ENCODE data around the gene KIF12. TPM values are rescaled to one million over a fixed set of nuclear protein-coding genes. Genes with fewer than 3 reads are reported as not detected.

The KIF12 gene
- total RNA-seq, 2 experiments from 2014 or later = not detected

- no peaks in the 10 kb centered on the region for H3K36me3 Mint-ChIP-seq (ENCODE audit: low read depth)
- no peaks in the 10 kb centered on the region for H3K9me3 Mint-ChIP-seq (ENCODE audit: low read depth)
- intact Hi-C loops (cut with DNase I, micrococcal nuclease) = no loop called here
- ChIA-PET POLR2A (no interaction called here), CTCF (interaction anchor here (1.0 to 1.3 kb wide), 2 partner anchors 178 to 306 kb away, joined by 3 read pairs; no protein-coding TSS in a partner anchor)
- DNase-seq (no peak), ATAC-seq (no peak)
- H3K27ac Mint-ChIP-seq = no peak overlapping the region
- H3K4me1 Mint-ChIP-seq = no peaks in the 10 kb centered on the region
- no peak overlapping the region for H3K4me3 Mint-ChIP-seq
- H3K27me3 Mint-ChIP-seq = peaks cover 26% of the 10 kb centered on the region
Measured at GRCh38 chr9:114112778-114113584, 13.9 kb upstream of the KIF12 start.

GRCh38 chr9:114112325-114112724 is 13.2 kb upstream of the KIF12 start:
- Mint-ChIP-seq H3K36me3 (ENCODE audit: low read depth) (no peaks in the 10 kb centered on the region), H3K4me1 (no peaks in the 10 kb centered on the region), H3K27me3 (peaks cover 22% of the 10 kb centered on the region), H3K27ac (no peak overlapping the region), H3K4me3 (no peak overlapping the region), H3K9me3 (ENCODE audit: low read depth) (no peaks in the 10 kb centered on the region)
- ChIA-PET POLR2A (no interaction called here), CTCF (interaction anchor here (0.6 to 1.3 kb wide), 3 partner anchors 179 to 307 kb away, joined by 3 read pairs; no protein-coding TSS in a partner anchor)
- intact Hi-C loops (cut with DNase I, micrococcal nuclease) = no loop called here
- DNase-seq = no peak
- no peak for ATAC-seq

GRCh38 chr9:114110180-114110579 is 11.1 kb upstream of the KIF12 start:
- no peaks in the 10 kb centered on the region for H3K4me1 Mint-ChIP-seq
- CTCF ChIA-PET = interaction anchor here (0.9 to 3.8 kb wide), 5 partner anchors 9 to 182 kb away, joined by 3 to 33 read pairs (median 4); no protein-coding TSS in a partner anchor
- no peaks in the 10 kb centered on the region for H3K36me3 Mint-ChIP-seq (ENCODE audit: low read depth)
- H3K27me3 Mint-ChIP-seq = peaks cover 17% of the 10 kb centered on the region
- H3K27ac Mint-ChIP-seq = no peak overlapping the region
- no peak overlapping the region for H3K4me3 Mint-ChIP-seq
- POLR2A ChIA-PET = no interaction called here
- intact Hi-C loops (cut with DNase I, micrococcal nuclease) = no loop called here
- H3K9me3 Mint-ChIP-seq (ENCODE audit: low read depth) = no peaks in the 10 kb centered on the region
- no peak for ATAC-seq
- no peak for DNase-seq

- H3K36me3 Mint-ChIP-seq (ENCODE audit: low read depth) = no peaks in the 10 kb centered on the region
- no peaks in the 10 kb centered on the region for H3K4me1 Mint-ChIP-seq
- no peaks in the 10 kb centered on the region for H3K9me3 Mint-ChIP-seq (ENCODE audit: low read depth)
- H3K27ac Mint-ChIP-seq = no peak overlapping the region
- no peak overlapping the region for H3K4me3 Mint-ChIP-seq
- POLR2A ChIA-PET = no interaction called here
- no peak for DNase-seq
- intact Hi-C loops (cut with DNase I, micrococcal nuclease) = loop anchor here (2.0 to 5.0 kb wide), 5 partner anchors 43 to 543 kb away; partner anchors contain the start of gene COL27A1 (in 1 of the 2)
- CTCF ChIA-PET = interaction anchor here (0.7 to 3.8 kb wide), 6 partner anchors 12 to 184 kb away, joined by 3 to 33 read pairs (median 6); no protein-coding TSS in a partner anchor
- H3K27me3 Mint-ChIP-seq = peaks cover 14% of the 10 kb centered on the region
- ATAC-seq = no peak
Measured at GRCh38 chr9:114109124-114109523, 10.0 kb upstream of the KIF12 start.

GRCh38 chr9:114108016-114108833 is 9.1 kb upstream of the KIF12 start:
- H3K4me1 Mint-ChIP-seq = no peaks in the 10 kb centered on the region
- intact Hi-C loops (cut with DNase I, micrococcal nuclease) = loop anchor here (1.0 to 5.0 kb wide), 7 partner anchors 44 to 544 kb away; partner anchors contain the start of gene COL27A1 (in 1 of the 2)
- H3K4me3 Mint-ChIP-seq = no peak overlapping the region
- peak; percentile 83 for DNase-seq
- H3K36me3 Mint-ChIP-seq (ENCODE audit: low read depth) = no peaks in the 10 kb centered on the region
- ATAC-seq = peak; percentile 92
- ChIA-PET CTCF (interaction anchor here (0.6 to 3.8 kb wide), 20 partner anchors 8 to 443 kb away, joined by 3 to 33 read pairs (median 4); no protein-coding TSS in a partner anchor), POLR2A (no interaction called here)
- H3K27me3 Mint-ChIP-seq = peaks cover 10% of the 10 kb centered on the region
- H3K9me3 Mint-ChIP-seq (ENCODE audit: low read depth) = no peaks in the 10 kb centered on the region
- H3K27ac Mint-ChIP-seq = no peak overlapping the region

- Mint-ChIP-seq H3K4me3 (no peak overlapping the region), H3K27me3 (peaks cover 9% of the 10 kb centered on the region), H3K9me3 (ENCODE audit: low read depth) (no peaks in the 10 kb centered on the region), H3K4me1 (no peaks in the 10 kb centered on the region), H3K36me3 (ENCODE audit: low read depth) (no peaks in the 10 kb centered on the region), H3K27ac (no peak overlapping the region)
- intact Hi-C loops (cut with DNase I, micrococcal nuclease) = loop anchor here (1.0 to 5.0 kb wide), 7 partner anchors 45 to 545 kb away; partner anchors contain the start of gene COL27A1 (in 1 of the 2)
- ChIA-PET CTCF (interaction anchor here (0.6 to 3.8 kb wide), 15 partner anchors 12 to 442 kb away, joined by 3 to 33 read pairs (median 4); no protein-coding TSS in a partner anchor), POLR2A (no interaction called here)
- ATAC-seq (peak; percentile 12), DNase-seq (no peak)
Measured at GRCh38 chr9:114107286-114108001, 8.4 kb upstream of the KIF12 start.

GRCh38 chr9:114105236-114105635 is 6.1 kb upstream of the KIF12 start:
- POLR2A ChIA-PET = no interaction called here
- H3K4me1 Mint-ChIP-seq = no peaks in the 10 kb centered on the region
- CTCF ChIA-PET = interaction anchor here (1.6 kb wide), 1 partner anchor 187 kb away, joined by 8 read pairs; no protein-coding TSS in a partner anchor
- DNase-seq (no peak), ATAC-seq (no peak)
- H3K9me3 Mint-ChIP-seq (ENCODE audit: low read depth) = peaks cover 4% of the 10 kb centered on the region
- H3K27me3 Mint-ChIP-seq = peaks cover 14% of the 10 kb centered on the region
- peaks cover 3% of the 10 kb centered on the region for H3K36me3 Mint-ChIP-seq (ENCODE audit: low read depth)
- intact Hi-C loops (cut with DNase I, micrococcal nuclease) = loop anchor here (5.0 kb wide), 4 partner anchors 47 to 547 kb away; no protein-coding TSS in a partner anchor
- H3K27ac Mint-ChIP-seq = no peak overlapping the region
- no peak overlapping the region for H3K4me3 Mint-ChIP-seq

- H3K4me1 Mint-ChIP-seq = no peaks in the 10 kb centered on the region
- H3K27me3 Mint-ChIP-seq = peaks cover 22% of the 10 kb centered on the region
- H3K36me3 Mint-ChIP-seq (ENCODE audit: low read depth) = peaks cover 3% of the 10 kb centered on the region
- ATAC-seq (no peak), DNase-seq (no peak)
- ChIA-PET POLR2A (no interaction called here), CTCF (interaction anchor here (0.8 to 2.4 kb wide), 2 partner anchors 17 to 19 kb away, joined by 3 to 10 read pairs; no protein-coding TSS in a partner anchor)
- intact Hi-C loops (cut with DNase I, micrococcal nuclease) = no loop called here
- no peak overlapping the region for H3K27ac Mint-ChIP-seq
- H3K9me3 Mint-ChIP-seq (ENCODE audit: low read depth) = peaks cover 4% of the 10 kb centered on the region
- H3K4me3 Mint-ChIP-seq = no peak overlapping the region
Measured at GRCh38 chr9:114102484-114102883, 3.4 kb upstream of the KIF12 start.

- Mint-ChIP-seq H3K27me3 (peaks cover 34% of the 10 kb centered on the region), H3K4me1 (no peaks in the 10 kb centered on the region), H3K36me3 (ENCODE audit: low read depth) (peaks cover 3% of the 10 kb centered on the region), H3K4me3 (no peak overlapping the region), H3K27ac (no peak overlapping the region), H3K9me3 (ENCODE audit: low read depth) (peaks cover 4% of the 10 kb centered on the region)
- no peak for ATAC-seq
- CTCF ChIA-PET = no interaction called here
- intact Hi-C loops (cut with DNase I, micrococcal nuclease) = no loop called here
- POLR2A ChIA-PET = no interaction called here
- no peak for DNase-seq
Measured at GRCh38 chr9:114100536-114100935, 1.4 kb upstream of the KIF12 start.

GRCh38 chr9:114099669-114100270 is 678 bp upstream of the KIF12 start:
- no peak for DNase-seq
- POLR2A ChIA-PET = no interaction called here
- intact Hi-C loops (cut with DNase I, micrococcal nuclease) = no loop called here

More at GRCh38 chr9:114099669-114100270, 678 bp upstream of the KIF12 start:
- H3K27me3 Mint-ChIP-seq = peaks cover 34% of the 10 kb centered on the region
- H3K36me3 Mint-ChIP-seq (ENCODE audit: low read depth) = peaks cover 3% of the 10 kb centered on the region
- no peak overlapping the region for H3K4me3 Mint-ChIP-seq
- H3K4me1 Mint-ChIP-seq = no peaks in the 10 kb centered on the region
- CTCF ChIA-PET = interaction anchor here (1.0 kb wide), 1 partner anchor 191 kb away, joined by 6 read pairs; no protein-coding TSS in a partner anchor
- peaks cover 4% of the 10 kb centered on the region for H3K9me3 Mint-ChIP-seq (ENCODE audit: low read depth)
- no peak overlapping the region for H3K27ac Mint-ChIP-seq
- ATAC-seq = no peak

Data from activated CD4-positive, alpha-beta T cell treated with anti-CD3 and anti-CD28 coated beads for 36 hours (primary cell).